ENCODE measurements around the gene ITPR1. TPM values are rescaled to one million over a fixed set of nuclear protein-coding genes. Genes with fewer than 3 reads are reported as not detected.
A peak's percentile ranks its signal among the peaks of the same experiment; 100 is the strongest.

Gene ITPR1
- total and polyA plus RNA-seq, 2 experiments from 2014 or later, result 17.6 to 28.8 TPM

DNA sequence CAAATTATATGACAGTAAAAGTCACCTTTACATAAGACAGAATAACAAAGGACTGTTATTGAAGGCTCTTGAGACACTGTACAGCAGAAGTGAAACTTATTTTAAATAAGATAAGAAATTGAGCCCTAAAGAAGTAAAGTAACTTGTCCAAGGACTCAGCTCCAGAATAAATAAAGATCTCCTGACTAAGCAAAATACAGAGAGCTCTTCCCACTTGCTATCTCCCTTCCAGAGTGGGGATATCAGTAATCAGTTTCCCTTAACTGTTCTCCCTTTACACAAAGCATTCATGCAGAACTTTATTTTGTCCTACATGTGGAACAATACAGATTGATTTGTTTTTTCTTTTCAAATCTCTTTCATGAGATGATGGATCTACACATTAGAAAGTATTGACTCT, 356.6 kb downstream of the ITPR1 start:
- H3K27me3 ChIP-seq, result no peaks in the 10 kb centered on the region
- no peak for TF ChIP-seq CTCF (IDR thresholded peaks at IDR 0.05; ENCODE audit: low read depth, low read length)
- H3K9me3 ChIP-seq (ENCODE audit: low read depth), result no peaks in the 10 kb centered on the region
- no peaks in the 10 kb centered on the region for H3K36me3 ChIP-seq
- H3K4me3 ChIP-seq, result no peak overlapping the region
- H3K27ac ChIP-seq, result no peak overlapping the region
- DNase-seq (ENCODE audit: low read depth in 1 of 2, low spot score in 1 of 2), result no peak
- peaks cover 21% of the 10 kb centered on the region for H3K4me1 ChIP-seq (ENCODE audit: low read depth)

GRCh38 chr3:4850211-4850927, 357.2 kb downstream of the ITPR1 start:
- no peaks in the 10 kb centered on the region for H3K36me3 ChIP-seq
- TF ChIP-seq CTCF (IDR thresholded peaks at IDR 0.05; ENCODE audit: low read depth, low read length), result no peak
- H3K27me3 ChIP-seq, result no peaks in the 10 kb centered on the region
- H3K4me3 ChIP-seq, result no peak overlapping the region
- H3K9me3 ChIP-seq (ENCODE audit: low read depth), result no peaks in the 10 kb centered on the region
- DNase-seq (ENCODE audit: low read depth in 1 of 2, low spot score in 1 of 2), result no peak
- H3K27ac ChIP-seq, result no peak overlapping the region
- peaks cover 21% of the 10 kb centered on the region for H3K4me1 ChIP-seq (ENCODE audit: low read depth)

GRCh38 chr3:4850928-4851265, 357.7 kb downstream of the ITPR1 start:
- DNase-seq (ENCODE audit: low read depth in 1 of 2, low spot score in 1 of 2), result no peak
- no peaks in the 10 kb centered on the region for H3K36me3 ChIP-seq
- H3K9me3 ChIP-seq (ENCODE audit: low read depth), result no peaks in the 10 kb centered on the region
- no peaks in the 10 kb centered on the region for H3K27me3 ChIP-seq
- peaks cover 21% of the 10 kb centered on the region for H3K4me1 ChIP-seq (ENCODE audit: low read depth)
- no peak overlapping the region for H3K27ac ChIP-seq
- no peak overlapping the region for H3K4me3 ChIP-seq
- no peak for TF ChIP-seq CTCF (IDR thresholded peaks at IDR 0.05; ENCODE audit: low read depth, low read length)

DNA sequence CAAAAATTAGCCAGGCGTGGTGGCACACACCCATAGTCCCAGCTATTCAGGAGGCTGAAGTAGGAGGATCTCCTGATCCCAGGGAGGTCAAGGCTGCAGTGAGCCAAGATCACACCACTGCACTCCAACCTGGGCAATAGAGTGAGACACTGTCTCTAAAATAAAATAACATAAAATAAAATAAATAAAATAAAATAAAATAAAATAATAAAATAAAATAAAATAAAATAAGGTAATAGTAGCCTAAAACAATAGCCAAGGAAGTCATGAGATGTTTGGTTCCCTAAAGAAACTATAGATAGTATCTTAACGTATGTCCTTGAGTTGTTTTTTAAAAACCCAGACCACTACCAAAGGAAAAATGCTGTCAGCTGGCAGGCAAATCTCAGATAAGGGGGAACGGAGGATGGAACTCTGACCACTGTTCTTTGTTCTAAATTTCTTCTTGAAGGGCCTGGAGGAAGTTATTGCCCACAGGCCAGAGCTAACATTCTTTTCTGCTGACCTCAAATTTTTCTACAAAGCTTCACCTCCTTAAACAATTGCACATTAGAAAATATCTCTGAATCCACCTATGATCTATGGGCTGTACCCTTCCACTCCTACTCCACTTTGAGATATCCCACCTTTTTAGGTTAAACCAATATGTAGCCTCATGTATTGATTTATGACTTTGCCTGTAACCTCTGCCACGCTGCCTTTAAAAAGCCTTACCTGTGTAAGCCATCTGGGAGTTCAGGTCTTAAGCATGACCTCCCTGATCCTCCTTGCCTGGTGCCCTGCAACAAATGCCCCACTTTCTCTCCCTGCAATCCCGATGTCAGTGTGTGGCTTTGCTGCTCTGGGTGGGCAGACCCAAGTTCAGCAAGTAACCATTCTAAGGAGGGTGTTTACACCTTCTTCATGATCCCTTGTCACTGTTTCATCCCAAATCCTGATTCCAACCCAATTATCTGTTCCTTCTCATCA, 359.9 kb downstream of the ITPR1 start:
- DNase-seq (ENCODE audit: low read depth in 1 of 2, low spot score in 1 of 2), result peak in 1 of 2 donors; percentile 78
- H3K27ac ChIP-seq, result no peak overlapping the region
- no peak for TF ChIP-seq CTCF (IDR thresholded peaks at IDR 0.05; ENCODE audit: low read depth, low read length)

GRCh38 chr3:4853749-4854140, 360.6 kb downstream of the ITPR1 start:
- H3K36me3 ChIP-seq, result no peaks in the 10 kb centered on the region
- no peaks in the 10 kb centered on the region for H3K27me3 ChIP-seq
- H3K27ac ChIP-seq, result no peak overlapping the region
- H3K9me3 ChIP-seq (ENCODE audit: low read depth), result no peaks in the 10 kb centered on the region
- no peak for DNase-seq (ENCODE audit: low read depth in 1 of 2, low spot score in 1 of 2)
- H3K4me3 ChIP-seq, result no peak overlapping the region
- TF ChIP-seq CTCF (IDR thresholded peaks at IDR 0.05; ENCODE audit: low read depth, low read length), result no peak
- peaks cover 11% of the 10 kb centered on the region for H3K4me1 ChIP-seq (ENCODE audit: low read depth)

More for the DNA sequence above, 359.9 kb downstream of the ITPR1 start:
- no peak overlapping the region for H3K4me3 ChIP-seq
- H3K9me3 ChIP-seq (ENCODE audit: low read depth), result no peaks in the 10 kb centered on the region
- no peaks in the 10 kb centered on the region for H3K27me3 ChIP-seq
- H3K4me1 ChIP-seq (ENCODE audit: low read depth), result peaks cover 18% of the 10 kb centered on the region
- H3K36me3 ChIP-seq, result no peaks in the 10 kb centered on the region
